ENCODE measurements around the gene KIF22.

DNA sequence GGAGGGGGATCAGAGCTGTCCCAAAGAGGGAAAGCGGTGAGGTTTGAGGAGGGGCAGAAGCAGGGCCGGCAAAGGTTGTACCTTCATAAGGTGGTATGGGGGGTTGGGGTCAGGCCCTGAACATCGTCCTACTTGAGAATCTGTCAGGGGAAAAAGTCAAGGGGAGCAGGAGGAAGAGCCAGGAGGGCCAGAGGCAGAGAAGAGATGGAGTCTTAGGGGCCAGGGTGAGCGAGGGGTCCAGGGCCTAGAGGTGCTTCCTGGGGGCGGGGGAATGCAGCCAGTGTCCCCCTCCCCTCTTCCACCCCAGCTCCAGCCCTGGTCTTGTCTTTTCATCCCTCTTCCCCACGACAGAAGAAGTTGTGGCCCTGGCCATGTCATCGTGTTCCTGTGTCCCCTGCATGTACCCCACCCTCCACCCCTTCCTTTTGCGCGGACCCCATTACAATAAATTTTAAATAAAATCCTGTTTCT lies 20.2 kb downstream of the KIF22 start:
- TF ChIP-seq TAF1 (IDR thresholded peaks at IDR 0.05; ENCODE audit: borderline replicate concordance, low read depth, low read length) (no peak), POLR2A (IDR thresholded peaks at IDR 0.05; ENCODE audit: low read depth, low read length) (no peak), POLR2AphosphoS5 (IDR thresholded peaks at IDR 0.05; ENCODE audit: low read depth, low read length) (no peak)

Data from GM12892 (cell line).